HL-60 (cell line): ENCODE results near the gene RAMAC.

Source experiments
- GABPA ChIP-seq: IDR thresholded peaks from 2 replicates; pipeline ENCODE4 v1.6.1; 2012; ENCODE audit warnings: low read depth
- POLR2AphosphoS5 ChIP-seq: IDR thresholded peaks from 2 replicates; pipeline ENCODE4 v1.6.1; 2012; ENCODE audit warnings: low read depth
- SPI1 ChIP-seq: IDR thresholded peaks from 2 replicates; pipeline ENCODE4 v1.6.1; 2012; ENCODE audit warnings: low read depth, mild to moderate bottlenecking, borderline replicate concordance
- TF ChIP-seq, protein P1 (sequence below): IDR thresholded peaks from one replicate; pipeline ENCODE4 v1.5.1; 2011; ENCODE audit warnings: low read length, control low read depth, inconsistent platforms; ENCODE audit not compliant: insufficient read depth
- TF ChIP-seq, protein P2 (sequence below): IDR thresholded peaks from 2 replicates; pipeline ENCODE4 v1.6.1; 2012; ENCODE audit warnings: low read depth; ENCODE audit not compliant: insufficient replicate concordance

GRCh38 chr15:83011271-83012075 is 25.5 kb downstream of the RAMAC start, which contains the start of gene C15orf40:
- TF ChIP-seq, protein P1, sequence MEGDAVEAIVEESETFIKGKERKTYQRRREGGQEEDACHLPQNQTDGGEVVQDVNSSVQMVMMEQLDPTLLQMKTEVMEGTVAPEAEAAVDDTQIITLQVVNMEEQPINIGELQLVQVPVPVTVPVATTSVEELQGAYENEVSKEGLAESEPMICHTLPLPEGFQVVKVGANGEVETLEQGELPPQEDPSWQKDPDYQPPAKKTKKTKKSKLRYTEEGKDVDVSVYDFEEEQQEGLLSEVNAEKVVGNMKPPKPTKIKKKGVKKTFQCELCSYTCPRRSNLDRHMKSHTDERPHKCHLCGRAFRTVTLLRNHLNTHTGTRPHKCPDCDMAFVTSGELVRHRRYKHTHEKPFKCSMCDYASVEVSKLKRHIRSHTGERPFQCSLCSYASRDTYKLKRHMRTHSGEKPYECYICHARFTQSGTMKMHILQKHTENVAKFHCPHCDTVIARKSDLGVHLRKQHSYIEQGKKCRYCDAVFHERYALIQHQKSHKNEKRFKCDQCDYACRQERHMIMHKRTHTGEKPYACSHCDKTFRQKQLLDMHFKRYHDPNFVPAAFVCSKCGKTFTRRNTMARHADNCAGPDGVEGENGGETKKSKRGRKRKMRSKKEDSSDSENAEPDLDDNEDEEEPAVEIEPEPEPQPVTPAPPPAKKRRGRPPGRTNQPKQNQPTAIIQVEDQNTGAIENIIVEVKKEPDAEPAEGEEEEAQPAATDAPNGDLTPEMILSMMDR: peak; percentile 43
- TF ChIP-seq GABPA (peak; percentile 81), POLR2AphosphoS5 (peak; percentile 84), SPI1 (no peak)
- TF ChIP-seq, protein P2, sequence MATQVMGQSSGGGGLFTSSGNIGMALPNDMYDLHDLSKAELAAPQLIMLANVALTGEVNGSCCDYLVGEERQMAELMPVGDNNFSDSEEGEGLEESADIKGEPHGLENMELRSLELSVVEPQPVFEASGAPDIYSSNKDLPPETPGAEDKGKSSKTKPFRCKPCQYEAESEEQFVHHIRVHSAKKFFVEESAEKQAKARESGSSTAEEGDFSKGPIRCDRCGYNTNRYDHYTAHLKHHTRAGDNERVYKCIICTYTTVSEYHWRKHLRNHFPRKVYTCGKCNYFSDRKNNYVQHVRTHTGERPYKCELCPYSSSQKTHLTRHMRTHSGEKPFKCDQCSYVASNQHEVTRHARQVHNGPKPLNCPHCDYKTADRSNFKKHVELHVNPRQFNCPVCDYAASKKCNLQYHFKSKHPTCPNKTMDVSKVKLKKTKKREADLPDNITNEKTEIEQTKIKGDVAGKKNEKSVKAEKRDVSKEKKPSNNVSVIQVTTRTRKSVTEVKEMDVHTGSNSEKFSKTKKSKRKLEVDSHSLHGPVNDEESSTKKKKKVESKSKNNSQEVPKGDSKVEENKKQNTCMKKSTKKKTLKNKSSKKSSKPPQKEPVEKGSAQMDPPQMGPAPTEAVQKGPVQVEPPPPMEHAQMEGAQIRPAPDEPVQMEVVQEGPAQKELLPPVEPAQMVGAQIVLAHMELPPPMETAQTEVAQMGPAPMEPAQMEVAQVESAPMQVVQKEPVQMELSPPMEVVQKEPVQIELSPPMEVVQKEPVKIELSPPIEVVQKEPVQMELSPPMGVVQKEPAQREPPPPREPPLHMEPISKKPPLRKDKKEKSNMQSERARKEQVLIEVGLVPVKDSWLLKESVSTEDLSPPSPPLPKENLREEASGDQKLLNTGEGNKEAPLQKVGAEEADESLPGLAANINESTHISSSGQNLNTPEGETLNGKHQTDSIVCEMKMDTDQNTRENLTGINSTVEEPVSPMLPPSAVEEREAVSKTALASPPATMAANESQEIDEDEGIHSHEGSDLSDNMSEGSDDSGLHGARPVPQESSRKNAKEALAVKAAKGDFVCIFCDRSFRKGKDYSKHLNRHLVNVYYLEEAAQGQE: peak; percentile 51
